Activated CD4-positive, alpha-beta memory T cell treated with anti-CD3 and anti-CD28 coated beads, Interleukin-2, amount 10 ng/mL, durations not matched to agents 7 days and 5 days (primary cell): ENCODE results near the gene ACP7. TPM values are rescaled to one million over a fixed set of nuclear protein-coding genes. Genes with fewer than 3 reads are reported as not detected.

ENCODE experiments used
- CTCF ChIA-PET: fragments of 350-600 bp; sonication (Branson Sonifier 250); formaldehyde crosslinking; loops from one replicate; lab custom pipeline; 2021; ENCODE audit warnings: antibody characterized with exemption, inconsistent platforms; lab: Charles Lee
- POLR2A ChIA-PET: fragments of 350-600 bp; sonication (Branson Sonifier 250); formaldehyde crosslinking; loops from one replicate; lab custom pipeline; 2021; ENCODE audit warnings: antibody characterized with exemption; lab: Charles Lee
- DNase-seq: peaks from one replicate; pipeline ENCODE4 v3.0.0-alpha.2; 2020
- H3K27ac Mint-ChIP-seq: one replicate; pipeline ENCODE4 v1.8.0; 2021; ENCODE audit warnings: mild to moderate bottlenecking, mixed read lengths
- H3K27me3 Mint-ChIP-seq: one replicate; pipeline ENCODE4 v1.8.0; 2021; ENCODE audit warnings: mixed read lengths
- H3K36me3 Mint-ChIP-seq: one replicate; pipeline ENCODE4 v1.8.0; 2021; ENCODE audit warnings: low read depth, mixed read lengths
- H3K4me1 Mint-ChIP-seq: one replicate; pipeline ENCODE4 v1.8.0; 2021; ENCODE audit warnings: mixed read lengths
- H3K4me3 Mint-ChIP-seq: one replicate; pipeline ENCODE4 v1.8.0; 2021; ENCODE audit warnings: mild to moderate bottlenecking, mixed read lengths
- H3K9me3 Mint-ChIP-seq: one replicate; pipeline ENCODE4 v1.8.0; 2021; ENCODE audit warnings: mixed read lengths
- total RNA-seq, 2 experiments: library from RNA; stranded (reverse); gene quantifications; one replicate each; pipeline ENCODE4 v1.2.3, GENCODE V29; 2021

ACP7 gene
- total RNA-seq, 2 experiments from 2014 or later = not detected

- ChIA-PET POLR2A (no interaction called here), CTCF (no interaction called here)
- no peak overlapping the region for H3K27ac Mint-ChIP-seq
- H3K27me3 Mint-ChIP-seq = no peaks in the 10 kb centered on the region
- H3K4me1 Mint-ChIP-seq = peaks cover 15% of the 10 kb centered on the region
- no peak overlapping the region for H3K4me3 Mint-ChIP-seq
- no peaks in the 10 kb centered on the region for H3K9me3 Mint-ChIP-seq
- no peak for DNase-seq
- H3K36me3 Mint-ChIP-seq = no peaks in the 10 kb centered on the region
Measured at GRCh38 chr19:39154629-39155100, 70.5 kb downstream of the ACP7 start.

- Mint-ChIP-seq H3K9me3 (no peaks in the 10 kb centered on the region), H3K4me1 (peaks cover 15% of the 10 kb centered on the region), H3K4me3 (no peak overlapping the region), H3K36me3 (no peaks in the 10 kb centered on the region), H3K27ac (no peak overlapping the region), H3K27me3 (no peaks in the 10 kb centered on the region)
- ChIA-PET CTCF (no interaction called here), POLR2A (no interaction called here)
- no peak for DNase-seq
Measured at GRCh38 chr19:39155114-39155700, 71.0 kb downstream of the ACP7 start.

GRCh38 chr19:39155741-39156140, 71.6 kb downstream of the ACP7 start:
- no peaks in the 10 kb centered on the region for H3K36me3 Mint-ChIP-seq
- H3K4me3 Mint-ChIP-seq = no peak overlapping the region
- H3K9me3 Mint-ChIP-seq = no peaks in the 10 kb centered on the region
- no peak for DNase-seq
- H3K4me1 Mint-ChIP-seq = peaks cover 15% of the 10 kb centered on the region
- CTCF ChIA-PET = no interaction called here
- POLR2A ChIA-PET = no interaction called here
- no peak overlapping the region for H3K27ac Mint-ChIP-seq
- no peaks in the 10 kb centered on the region for H3K27me3 Mint-ChIP-seq

- POLR2A ChIA-PET = no interaction called here
- no peak for DNase-seq
- H3K27me3 Mint-ChIP-seq = no peaks in the 10 kb centered on the region
- no peaks in the 10 kb centered on the region for H3K36me3 Mint-ChIP-seq
- no peak overlapping the region for H3K27ac Mint-ChIP-seq
- H3K9me3 Mint-ChIP-seq = no peaks in the 10 kb centered on the region
- no peak overlapping the region for H3K4me3 Mint-ChIP-seq
- CTCF ChIA-PET = no interaction called here
- peaks cover 14% of the 10 kb centered on the region for H3K4me1 Mint-ChIP-seq
Measured at GRCh38 chr19:39156326-39157230, 72.4 kb downstream of the ACP7 start.

GRCh38 chr19:39157275-39157996, 73.3 kb downstream of the ACP7 start:
- CTCF ChIA-PET = no interaction called here
- POLR2A ChIA-PET = no interaction called here
- Mint-ChIP-seq H3K36me3 (no peaks in the 10 kb centered on the region), H3K9me3 (no peaks in the 10 kb centered on the region), H3K4me1 (peaks cover 14% of the 10 kb centered on the region), H3K4me3 (no peak overlapping the region), H3K27ac (no peak overlapping the region), H3K27me3 (no peaks in the 10 kb centered on the region)
- no peak for DNase-seq

GRCh38 chr19:39157997-39158389, 73.8 kb downstream of the ACP7 start:
- Mint-ChIP-seq H3K27me3 (no peaks in the 10 kb centered on the region), H3K9me3 (no peaks in the 10 kb centered on the region), H3K27ac (no peak overlapping the region), H3K4me1 (peaks cover 14% of the 10 kb centered on the region), H3K4me3 (no peak overlapping the region), H3K36me3 (no peaks in the 10 kb centered on the region)
- no peak for DNase-seq
- ChIA-PET CTCF (no interaction called here), POLR2A (no interaction called here)

- Mint-ChIP-seq H3K27ac (no peak overlapping the region), H3K27me3 (no peaks in the 10 kb centered on the region), H3K9me3 (no peaks in the 10 kb centered on the region), H3K36me3 (no peaks in the 10 kb centered on the region), H3K4me1 (peaks cover 14% of the 10 kb centered on the region), H3K4me3 (no peak overlapping the region)
- DNase-seq = no peak
- POLR2A ChIA-PET = no interaction called here
- CTCF ChIA-PET = no interaction called here
Measured at GRCh38 chr19:39158646-39159260, 74.6 kb downstream of the ACP7 start.

GRCh38 chr19:39160523-39160861, 76.3 kb downstream of the ACP7 start:
- Mint-ChIP-seq H3K36me3 (no peaks in the 10 kb centered on the region), H3K9me3 (no peaks in the 10 kb centered on the region), H3K4me1 (peaks cover 9% of the 10 kb centered on the region), H3K4me3 (no peak overlapping the region), H3K27ac (no peak overlapping the region), H3K27me3 (no peaks in the 10 kb centered on the region)
- no peak for DNase-seq
- CTCF ChIA-PET = no interaction called here
- POLR2A ChIA-PET = no interaction called here

Other genes with a start within 250 kb of the ACP7 start
- gene HNRNPL, start 234.4 kb upstream of the ACP7 start, total RNA-seq = 100 to 1,000 TPM; 457 to 464 TPM
- gene RINL, start 206.1 kb upstream of the ACP7 start, total RNA-seq = 10 to 100 TPM; 79.9 to 82.2 TPM
- 10 to 100 TPM; 51.4 to 53.2 TPM for gene SIRT2, start 184.8 kb upstream of the ACP7 start, total RNA-seq
- gene NFKBIB, start 184.4 kb upstream of the ACP7 start, total RNA-seq = 10 to 100 TPM; 40.2 to 40.8 TPM
- under 1 TPM; 0.80 to 0.83 TPM for gene CCER2, start 172.2 kb upstream of the ACP7 start, total RNA-seq
- 10 to 100 TPM; 28.4 to 32.7 TPM for gene SARS2, start 153.6 kb upstream of the ACP7 start, total RNA-seq
- 10 to 100 TPM; 44.6 to 48.5 TPM for gene MRPS12, start 153.4 kb upstream of the ACP7 start, total RNA-seq
- under 1 TPM in 1 of 2 experiments, not detected in 1; 0.20 TPM for gene FBXO17, start 108.6 kb upstream of the ACP7 start, total RNA-seq
- gene FBXO27, start 51.8 kb upstream of the ACP7 start, total RNA-seq = under 1 TPM in 1 of 2 experiments, not detected in 1; 0.18 TPM
- 10 to 100 TPM; 16.2 to 19.6 TPM for gene PAK4, start 41.4 kb downstream of the ACP7 start, total RNA-seq
- gene NCCRP1, start 112.6 kb downstream of the ACP7 start, total RNA-seq = not detected
- gene SYCN, start 119.9 kb downstream of the ACP7 start, total RNA-seq = not detected
- not detected for gene IFNL3, start 160.6 kb downstream of the ACP7 start, total RNA-seq
- not detected for gene IFNL4, start 164.5 kb downstream of the ACP7 start, total RNA-seq
- not detected for gene IFNL2, start 184.0 kb downstream of the ACP7 start, total RNA-seq
- gene IFNL1, start 212.0 kb downstream of the ACP7 start, total RNA-seq = under 1 TPM; 0.38 to 0.43 TPM
- gene LRFN1, start 236.5 kb downstream of the ACP7 start, total RNA-seq = 1 to 10 TPM; 9.2 to 9.3 TPM